ENCODE results near the gene FAM47E. TPM values are rescaled to one million over a fixed set of nuclear protein-coding genes. Genes with fewer than 3 reads are reported as not detected.

FAM47E gene
- total RNA-seq, 4 donors from 2014 or later: 1.7 to 7.8 (median 3.1) TPM

GRCh38 chr4:76310683-76311082, 59.2 kb downstream of the FAM47E start:
- DNase-seq (ENCODE audit: low spot score): no peak
- TF ChIP-seq CTCF (IDR thresholded peaks at IDR 0.05): no peak
- no peak for ATAC-seq (ENCODE audit: low FRiP score)

GRCh38 chr4:76311896-76312331, 60.4 kb downstream of the FAM47E start:
- no peak for DNase-seq (ENCODE audit: low spot score)
- no peak for TF ChIP-seq CTCF (IDR thresholded peaks at IDR 0.05)
- ATAC-seq (ENCODE audit: low FRiP score): no peak

GRCh38 chr4:76312457-76312856, 60.9 kb downstream of the FAM47E start:
- DNase-seq (ENCODE audit: low spot score) (no peak), ATAC-seq (ENCODE audit: low FRiP score) (no peak)
- TF ChIP-seq CTCF (IDR thresholded peaks at IDR 0.05): no peak

- no peak for ATAC-seq (ENCODE audit: low FRiP score)
- no peak for TF ChIP-seq CTCF (IDR thresholded peaks at IDR 0.05)
- DNase-seq (ENCODE audit: low spot score): no peak
Measured at GRCh38 chr4:76313547-76313946, 62.0 kb downstream of the FAM47E start.

- no peak for ATAC-seq (ENCODE audit: low FRiP score)
Measured at GRCh38 chr4:76315267-76315918, 63.9 kb downstream of the FAM47E start.

GRCh38 chr4:76316131-76316530, 64.6 kb downstream of the FAM47E start:
- ATAC-seq (ENCODE audit: low FRiP score): no peak
- TF ChIP-seq CTCF (IDR thresholded peaks at IDR 0.05): no peak
- DNase-seq (ENCODE audit: low spot score): no peak

More at GRCh38 chr4:76315267-76315918, 63.9 kb downstream of the FAM47E start:
- TF ChIP-seq CTCF (IDR thresholded peaks at IDR 0.05): no peak
- DNase-seq (ENCODE audit: low spot score): no peak

- DNase-seq (ENCODE audit: low spot score) (no peak), ATAC-seq (ENCODE audit: low FRiP score) (no peak)
- no peak for TF ChIP-seq CTCF (IDR thresholded peaks at IDR 0.05)
Measured at GRCh38 chr4:76322236-76322635, 70.7 kb downstream of the FAM47E start.
